GM18861 (cell line): Measurements from ENCODE around the gene GLB1L3.
"Not testable (repeated sequence)": the region's sequence is repeated elsewhere in the genome, so short reads cannot be mapped to it uniquely, and the experiment has no call there.

Experiments
- ATAC-seq: cut with Tn5 transposase; IDR thresholded peaks from one replicate; pipeline ENCODE4 v1.9.1; 2021; ENCODE audit not compliant: unreplicated experiment

GLB1L3 gene

DNA sequence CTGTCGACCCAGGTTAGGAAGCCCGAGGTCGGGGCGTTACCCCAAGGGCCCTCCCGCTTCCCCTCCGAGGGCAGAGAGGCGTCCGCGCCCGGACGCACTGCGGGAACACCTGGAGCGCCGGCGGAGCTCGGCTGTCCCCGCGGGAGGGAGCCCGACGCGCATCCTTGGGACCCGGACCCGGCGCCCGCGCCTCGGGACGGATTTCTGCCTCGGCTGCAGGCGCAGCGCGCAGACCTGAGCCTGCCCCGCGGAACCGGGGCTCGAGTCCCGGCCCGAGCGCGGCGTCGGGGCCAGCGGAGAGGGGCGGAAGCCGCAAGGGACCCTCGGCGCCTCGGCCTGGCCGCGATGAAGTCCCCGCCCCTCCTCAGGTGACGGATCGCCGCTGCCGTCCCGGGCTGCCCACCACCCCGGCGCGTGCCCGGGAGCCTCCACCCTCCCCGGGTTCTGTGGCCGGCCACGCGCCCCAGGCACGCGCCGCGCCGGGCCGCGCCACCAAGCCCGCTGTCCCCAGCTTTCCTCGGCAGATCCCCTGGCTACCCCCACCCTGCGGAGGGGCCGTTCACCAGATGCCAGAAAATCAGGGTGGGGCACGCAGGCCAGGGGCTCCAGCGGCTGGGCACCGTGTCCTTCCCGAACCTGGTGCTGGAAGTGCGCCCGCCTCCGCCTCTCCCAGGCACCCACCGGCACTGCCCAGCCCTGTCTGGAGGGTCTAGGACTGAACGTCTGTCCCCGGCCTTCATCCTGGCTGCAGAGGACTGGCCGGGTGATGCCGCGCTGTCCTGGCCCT is 410 bp downstream of the GLB1L3 start:
- no peak for ATAC-seq

DNA sequence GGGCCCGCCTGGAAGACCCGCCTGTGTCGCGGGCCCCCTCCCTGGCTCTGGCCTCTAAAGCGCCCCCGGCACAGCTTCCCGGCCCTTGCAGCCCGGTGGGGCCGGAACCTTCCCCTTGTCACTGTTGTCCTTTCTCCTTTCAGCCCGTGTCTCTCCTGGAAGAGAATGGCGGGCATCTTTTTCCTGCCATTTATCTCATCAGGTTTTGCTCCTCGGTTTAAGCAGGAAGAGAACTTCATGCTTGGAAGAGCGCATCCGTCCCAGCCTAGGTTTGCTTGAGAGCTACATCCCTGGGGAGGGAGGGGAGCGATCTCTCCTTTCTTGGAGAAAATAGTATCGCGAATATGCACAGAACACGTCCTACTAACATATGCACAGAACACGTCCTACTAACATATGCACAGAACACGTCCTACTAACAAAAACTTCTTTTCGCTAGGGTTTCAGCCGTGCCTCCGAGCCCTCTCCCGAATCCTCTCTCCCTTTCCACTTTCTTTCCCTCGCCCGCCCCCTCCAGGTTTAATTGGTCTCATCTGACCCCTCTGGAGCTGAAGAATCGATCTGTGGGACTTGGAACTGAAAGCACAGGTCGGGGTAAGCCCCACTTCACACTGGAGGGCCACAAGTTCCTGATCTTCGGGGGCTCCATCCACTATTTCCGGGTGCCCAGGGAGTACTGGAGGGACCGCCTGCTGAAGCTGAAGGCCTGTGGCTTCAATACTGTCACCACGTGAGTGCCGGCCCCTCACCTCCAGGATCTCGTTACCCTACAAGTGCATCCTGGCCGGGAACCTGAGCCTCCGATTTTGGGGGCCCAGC is 1.2 kb downstream of the GLB1L3 start:
- no peak for ATAC-seq

- no peak for ATAC-seq
Observed at GRCh38 chr11:134278356-134278755, 2.2 kb downstream of the GLB1L3 start.

- ATAC-seq: not testable (repeated sequence)
Observed at GRCh38 chr11:134281635-134282034, 5.5 kb downstream of the GLB1L3 start.

DNA sequence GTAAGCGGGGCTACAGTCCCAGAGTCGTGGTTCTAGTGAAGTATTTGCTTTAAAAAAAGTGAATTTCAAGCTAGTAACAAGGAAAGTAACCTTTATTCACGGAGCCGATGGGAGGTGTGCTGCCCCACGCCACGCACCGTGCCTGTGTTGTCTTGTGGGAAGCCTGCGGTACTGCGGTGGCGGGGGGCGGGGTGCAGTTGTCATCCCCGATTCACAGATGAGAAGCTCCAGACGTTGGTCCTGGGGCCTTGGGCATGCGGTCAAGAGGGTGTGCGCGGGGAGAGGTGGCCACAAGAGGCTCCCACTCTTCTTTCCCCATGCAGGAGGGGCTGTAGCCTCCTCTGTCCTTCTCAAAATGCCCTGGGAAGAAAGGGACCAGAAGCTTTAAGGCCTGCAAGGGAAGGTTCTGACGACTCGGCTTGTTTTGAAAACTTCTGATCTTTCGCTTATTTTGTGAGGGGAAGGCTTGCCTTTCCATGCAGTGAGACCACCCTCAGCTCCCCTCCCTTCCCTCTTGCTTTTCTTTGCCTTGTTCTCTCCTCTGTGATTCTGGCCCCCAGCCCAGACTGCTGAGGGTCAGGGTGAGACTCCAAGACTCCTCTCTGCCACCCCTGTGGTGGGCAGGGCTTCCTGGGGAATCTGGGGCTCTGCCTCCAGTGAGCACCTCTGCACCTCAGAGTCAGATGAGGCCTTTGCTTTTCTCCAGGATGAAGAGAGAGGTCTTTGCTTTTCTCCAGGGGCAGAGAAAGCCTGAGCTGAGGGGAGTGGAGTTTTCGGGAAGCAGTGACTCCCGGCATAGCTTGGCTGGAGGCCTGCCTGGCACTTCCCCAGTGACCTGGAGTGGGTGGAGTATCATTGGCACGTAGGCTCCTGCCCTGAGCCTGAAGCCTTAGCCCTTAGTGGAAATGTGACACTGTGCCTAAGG is 6.2 kb downstream of the GLB1L3 start:
- no peak for ATAC-seq

- ATAC-seq: no peak
Observed at GRCh38 chr11:134283461-134284230, 7.5 kb downstream of the GLB1L3 start.

- not testable (repeated sequence) for ATAC-seq
Observed at GRCh38 chr11:134284349-134284748, 8.2 kb downstream of the GLB1L3 start.

- no peak for ATAC-seq
Observed at GRCh38 chr11:134287561-134287960, 11.4 kb downstream of the GLB1L3 start.

GRCh38 chr11:134288486-134288885 is 12.3 kb downstream of the GLB1L3 start:
- ATAC-seq: no peak

GRCh38 chr11:134289167-134289566 is 13.0 kb downstream of the GLB1L3 start:
- no peak for ATAC-seq

DNA sequence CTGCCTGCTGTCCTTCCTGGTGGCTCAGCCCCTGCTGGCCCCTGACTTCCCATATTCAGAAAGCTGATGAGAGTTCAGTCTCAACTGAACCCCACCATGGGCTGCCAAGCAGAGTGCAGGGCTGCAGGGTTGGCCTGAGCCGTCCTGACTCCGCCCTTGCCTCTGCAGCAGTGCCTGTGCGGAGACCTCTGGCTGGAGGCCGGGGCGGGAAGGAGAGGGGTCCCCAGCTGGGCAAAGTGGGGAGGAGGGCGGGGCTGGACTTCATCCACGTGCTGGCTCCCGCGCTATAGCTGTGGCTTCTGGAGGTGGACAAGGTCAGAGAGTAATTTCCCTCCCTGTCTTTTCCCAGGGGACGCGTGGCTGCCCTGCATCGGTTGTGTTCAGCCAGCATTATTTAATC is 13.6 kb downstream of the GLB1L3 start:
- no peak for ATAC-seq

DNA sequence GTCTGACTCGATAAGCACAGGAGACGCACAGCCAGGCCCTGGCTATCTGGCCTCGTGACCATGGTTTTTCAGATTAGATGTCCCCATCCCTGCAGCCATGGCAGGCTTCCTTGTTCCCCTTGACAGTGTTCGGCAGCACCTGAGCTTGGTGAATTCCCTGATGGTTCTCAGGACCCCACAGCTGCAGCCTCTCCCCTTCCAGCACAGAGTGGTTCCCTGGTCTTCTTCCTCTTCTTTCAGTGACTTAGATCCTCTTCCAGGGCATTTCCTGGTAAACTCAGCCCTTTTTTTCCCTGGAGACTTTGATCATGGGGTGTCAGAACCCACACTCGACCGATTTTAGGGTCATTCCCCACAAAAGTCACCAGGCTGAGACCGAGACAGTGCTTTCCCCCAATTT is 14.5 kb downstream of the GLB1L3 start:
- ATAC-seq: no peak

DNA sequence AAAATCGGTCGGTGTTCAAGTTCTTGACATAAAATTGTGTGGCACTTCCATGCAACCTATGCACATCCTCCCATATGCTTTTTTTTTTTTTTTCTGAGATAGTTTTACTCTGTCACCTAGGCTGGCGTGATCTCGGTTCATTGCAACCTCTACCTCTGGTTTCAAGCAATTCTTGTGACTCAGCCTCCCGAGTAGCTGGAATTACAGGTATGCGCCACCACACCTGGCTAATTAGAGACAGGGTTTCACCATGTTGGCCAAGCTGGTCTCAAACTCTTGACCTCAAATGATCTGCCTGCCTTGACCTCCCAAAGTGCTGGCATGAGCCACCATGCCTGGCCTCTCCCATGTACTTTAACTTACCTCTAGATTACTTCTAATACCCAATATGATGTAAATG is 15.0 kb downstream of the GLB1L3 start:
- ATAC-seq: no peak

DNA sequence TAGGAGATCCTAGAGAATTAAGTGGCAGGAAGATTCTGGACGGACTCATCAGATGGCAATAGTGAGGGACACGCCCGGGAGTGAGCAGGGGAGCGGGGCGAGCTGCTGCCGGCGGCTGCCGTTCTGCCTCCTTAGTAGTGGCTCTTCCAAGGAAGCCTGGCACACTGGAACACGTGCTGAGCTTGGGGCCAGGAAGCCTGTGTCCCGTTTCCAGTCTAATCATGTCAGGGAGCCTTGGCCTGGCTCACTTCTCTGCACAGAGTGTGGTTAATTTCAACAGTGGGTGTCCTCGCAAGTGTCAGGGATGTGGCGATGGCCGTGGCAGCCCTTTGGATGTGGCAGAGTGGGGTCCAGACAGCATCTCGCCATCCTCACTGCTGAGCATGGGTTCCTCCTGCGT is 16.5 kb downstream of the GLB1L3 start:
- no peak for ATAC-seq

- no peak for ATAC-seq
Observed at GRCh38 chr11:134293119-134294113, 17.2 kb downstream of the GLB1L3 start.

GRCh38 chr11:134294664-134295063 is 18.5 kb downstream of the GLB1L3 start:
- no peak for ATAC-seq

- ATAC-seq: no peak
Observed at GRCh38 chr11:134312223-134312622, 36.0 kb downstream of the GLB1L3 start.

GRCh38 chr11:134312807-134313206 is 36.6 kb downstream of the GLB1L3 start:
- ATAC-seq: no peak

- ATAC-seq: no peak
Observed at GRCh38 chr11:134313379-134313778, 37.2 kb downstream of the GLB1L3 start.
